Coronary artery (tissue), 2 donors: ENCODE data around the gene SMAD6.

Experiments used
- DNase-seq: peaks from one replicate; pipeline ENCODE4 v3.0.0-alpha.2; 2017; ENCODE audit warnings: low spot score
- H3K27ac ChIP-seq, 2 donors: fragments of 200-600 bp; sonication (generic); one replicate each; pipeline ENCODE4 v1.5.1; 2016 to 2019
- H3K4me3 ChIP-seq: fragments of 200-600 bp; sonication (generic); 2 replicates; pipeline ENCODE4 v1.5.1; 2016; ENCODE audit warnings: mild to moderate bottlenecking, moderate library complexity
- TF ChIP-seq, protein P1 (sequence below): fragments of 200-600 bp; sonication (generic); IDR thresholded peaks from one replicate; pipeline ENCODE4 v1.5.1; 2019; ENCODE audit warnings: antibody characterized with exemption

Gene SMAD6

DNA sequence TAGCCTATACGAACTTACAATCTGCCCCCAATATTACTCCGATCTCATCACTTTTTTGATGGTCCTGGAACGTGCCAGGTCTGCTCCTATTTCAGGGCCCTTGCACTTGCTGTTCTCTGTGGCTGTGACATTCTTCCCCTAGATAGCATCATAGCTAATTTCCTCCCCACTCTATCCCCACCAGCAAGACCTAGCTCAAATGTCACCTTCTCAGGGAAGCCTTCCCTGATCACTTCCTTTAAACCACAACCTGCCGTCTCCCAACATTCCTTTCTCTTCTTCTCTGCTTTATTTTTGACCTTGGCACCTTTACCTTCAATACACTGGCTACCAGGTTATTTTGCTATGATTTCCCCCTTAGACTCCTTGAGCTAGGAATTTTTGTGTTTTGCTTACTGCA lies 5.3 kb upstream of the SMAD6 start:
- TF ChIP-seq, protein P1, sequence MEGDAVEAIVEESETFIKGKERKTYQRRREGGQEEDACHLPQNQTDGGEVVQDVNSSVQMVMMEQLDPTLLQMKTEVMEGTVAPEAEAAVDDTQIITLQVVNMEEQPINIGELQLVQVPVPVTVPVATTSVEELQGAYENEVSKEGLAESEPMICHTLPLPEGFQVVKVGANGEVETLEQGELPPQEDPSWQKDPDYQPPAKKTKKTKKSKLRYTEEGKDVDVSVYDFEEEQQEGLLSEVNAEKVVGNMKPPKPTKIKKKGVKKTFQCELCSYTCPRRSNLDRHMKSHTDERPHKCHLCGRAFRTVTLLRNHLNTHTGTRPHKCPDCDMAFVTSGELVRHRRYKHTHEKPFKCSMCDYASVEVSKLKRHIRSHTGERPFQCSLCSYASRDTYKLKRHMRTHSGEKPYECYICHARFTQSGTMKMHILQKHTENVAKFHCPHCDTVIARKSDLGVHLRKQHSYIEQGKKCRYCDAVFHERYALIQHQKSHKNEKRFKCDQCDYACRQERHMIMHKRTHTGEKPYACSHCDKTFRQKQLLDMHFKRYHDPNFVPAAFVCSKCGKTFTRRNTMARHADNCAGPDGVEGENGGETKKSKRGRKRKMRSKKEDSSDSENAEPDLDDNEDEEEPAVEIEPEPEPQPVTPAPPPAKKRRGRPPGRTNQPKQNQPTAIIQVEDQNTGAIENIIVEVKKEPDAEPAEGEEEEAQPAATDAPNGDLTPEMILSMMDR: no peak
- H3K4me3 ChIP-seq: no peak overlapping the region
- no peak for DNase-seq
- no peak overlapping the region for H3K27ac ChIP-seq

DNA sequence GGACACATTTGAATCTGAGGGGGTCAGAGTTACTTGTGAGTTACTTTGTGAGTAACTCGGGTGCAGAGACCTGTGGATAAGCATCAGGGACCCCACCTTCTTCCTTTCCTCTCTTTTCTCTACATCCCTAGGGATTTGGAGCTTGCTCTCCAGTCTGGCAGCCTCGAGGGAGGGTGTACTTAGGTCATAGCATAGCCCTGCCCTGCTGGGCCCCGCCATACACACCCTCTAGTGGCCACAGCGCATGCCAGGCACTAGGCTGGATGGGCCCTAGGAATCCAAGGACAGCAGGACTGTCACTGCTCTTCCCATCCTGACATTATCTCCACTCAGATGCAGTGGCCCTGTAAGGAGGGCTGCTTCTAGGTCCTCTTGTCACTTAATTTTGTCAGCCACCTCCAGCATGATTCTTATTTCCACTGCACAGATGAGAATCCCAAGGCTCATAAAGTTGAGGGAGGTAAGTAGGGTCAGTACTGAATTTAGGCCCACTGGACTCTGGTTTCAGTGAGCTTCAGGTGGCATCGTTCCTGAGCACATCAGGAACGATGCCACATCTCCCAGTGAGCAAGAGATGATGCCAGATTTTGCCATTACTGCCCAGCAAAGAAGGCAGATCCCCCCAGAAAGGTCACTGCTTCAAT lies 3.6 kb upstream of the SMAD6 start:
- Histone ChIP-seq H3K27ac (peak overlapping the region; percentile 22 to 53), H3K4me3 (no peak overlapping the region)
- TF ChIP-seq, protein P1: peak; percentile 57
- no peak for DNase-seq

DNA sequence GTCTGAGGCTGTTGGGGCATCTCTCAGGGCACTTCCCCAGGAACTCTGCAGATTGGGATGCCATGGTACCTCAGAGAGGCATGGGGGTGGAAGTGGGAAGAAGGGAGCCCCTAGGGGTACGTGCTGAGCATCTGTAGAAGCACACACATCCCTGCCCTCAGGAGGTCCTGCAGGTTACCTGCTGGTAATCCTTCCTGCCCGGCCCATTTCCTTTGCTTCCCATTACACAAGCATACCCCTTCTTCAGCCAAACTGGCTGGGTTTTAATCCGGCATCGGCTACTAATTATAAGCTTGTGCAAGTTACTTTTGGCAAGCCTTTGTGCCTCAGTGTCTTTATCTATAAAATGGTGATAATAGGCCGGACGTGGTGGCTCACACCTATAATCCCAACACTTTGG lies 3.1 kb upstream of the SMAD6 start:
- Histone ChIP-seq H3K4me3 (no peak overlapping the region), H3K27ac (peak overlapping the region in 1 of 2 donors; percentile 53)
- DNase-seq: no peak
- TF ChIP-seq, protein P1: no peak

DNA sequence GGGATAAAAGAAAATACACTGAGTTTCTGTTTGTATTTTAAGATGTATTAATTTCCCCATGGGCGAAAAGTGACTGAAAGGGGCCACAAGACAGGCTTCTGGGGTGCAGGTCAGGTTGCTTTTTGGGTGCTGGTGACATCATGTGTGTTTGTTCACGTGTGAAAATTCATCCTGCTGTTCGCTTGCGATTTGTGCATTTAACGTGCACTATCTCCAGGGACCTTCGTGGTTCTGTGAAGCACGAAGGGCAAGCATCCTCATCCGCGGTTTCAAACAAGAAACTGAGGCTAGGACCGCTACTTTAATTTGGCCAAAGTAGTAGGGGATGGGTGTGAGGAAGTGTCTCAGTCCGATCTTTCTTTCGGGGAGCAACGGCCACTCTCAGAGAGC lies 1.6 kb upstream of the SMAD6 start:
- H3K27ac ChIP-seq: peak overlapping the region; percentile 11 to 96
- peak overlapping the region; percentile 93 for H3K4me3 ChIP-seq
- no peak for DNase-seq
- TF ChIP-seq, protein P1: no peak

DNA sequence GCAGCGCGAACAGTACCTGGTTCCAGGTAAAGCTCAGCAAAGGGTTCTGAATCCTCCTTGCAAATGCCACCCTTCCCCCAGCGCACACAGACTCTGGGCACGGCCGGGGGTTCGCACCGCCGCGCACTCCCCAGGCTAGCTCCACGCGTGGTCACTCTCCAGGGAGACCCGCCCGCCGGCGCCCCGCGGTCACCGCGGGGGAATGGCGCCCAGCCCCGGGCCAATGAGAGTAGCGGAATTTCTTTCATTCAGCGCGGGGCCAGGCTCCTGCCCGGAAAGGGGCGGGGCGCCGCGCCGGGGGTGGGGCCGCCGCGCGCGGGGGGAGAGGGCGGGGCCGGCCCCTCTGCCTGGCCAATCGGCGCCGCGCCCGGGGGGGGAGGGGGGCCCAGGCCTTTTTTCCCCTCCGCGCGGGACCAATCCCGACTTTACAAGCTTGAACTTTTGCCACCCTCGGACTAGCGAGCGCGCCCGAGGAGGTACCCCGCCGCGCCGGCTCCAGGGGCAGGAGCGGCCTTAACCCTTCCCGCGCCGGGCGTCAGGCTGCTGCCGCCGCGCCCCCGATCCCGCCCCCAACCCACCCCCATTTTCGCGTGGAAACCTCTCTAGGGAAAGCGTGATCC lies 1.1 kb upstream of the SMAD6 start:
- Histone ChIP-seq H3K4me3 (peak overlapping the region; percentile 93), H3K27ac (peak overlapping the region; percentile 83 to 96)
- TF ChIP-seq, protein P1: no peak
- DNase-seq: peak; percentile 98

DNA sequence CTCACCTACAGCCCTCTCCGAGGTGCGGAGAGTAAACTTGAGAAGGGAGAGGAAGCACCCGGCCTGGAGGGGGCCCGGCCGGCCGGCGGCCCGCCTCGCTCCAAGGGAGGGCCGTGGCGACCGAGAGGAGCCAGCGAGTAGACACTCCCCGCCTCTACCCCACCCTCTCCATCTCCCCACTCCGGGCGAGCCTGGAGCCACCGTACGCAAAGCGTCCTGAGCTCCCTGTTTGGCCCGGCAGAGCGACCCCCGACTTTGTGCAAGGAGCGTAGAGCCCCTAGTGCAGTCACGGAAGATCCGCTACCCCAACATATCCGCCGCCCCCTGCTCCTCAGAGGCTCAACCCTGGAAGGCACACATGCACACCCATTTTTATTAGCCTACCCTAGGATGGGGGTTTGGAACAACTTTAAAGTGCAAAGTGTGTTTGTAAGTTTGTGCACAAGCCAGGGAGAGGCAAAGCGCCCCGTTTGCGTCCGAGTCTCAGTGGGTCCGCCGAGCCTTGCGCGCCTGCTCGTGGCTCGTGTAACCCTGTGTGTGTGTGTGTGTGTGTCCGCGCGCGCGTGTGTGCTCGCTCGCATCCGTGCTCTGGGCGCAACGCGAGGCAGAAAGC lies 508 bp upstream of the SMAD6 start:
- Histone ChIP-seq H3K27ac (peak overlapping the region; percentile 83 to 96), H3K4me3 (peak overlapping the region; percentile 93)
- TF ChIP-seq, protein P1: no peak
- DNase-seq: no peak
